PC-3 (cell line): Measurements from ENCODE around the gene BAZ2A.

Experiments used
- EZH2phosphoT487 ChIP-seq: fragments of 300-600 bp; sonication (generic); IDR thresholded peaks from 2 replicates; pipeline ENCODE4 v1.6.1; 2018; ENCODE audit warnings: mild to moderate bottlenecking, antibody characterized with exemption, low read length, borderline replicate concordance
- TF ChIP-seq, protein P1 (sequence below): fragments of 300-600 bp; sonication (generic); conservative IDR thresholded peaks from 2 replicates; pipeline ENCODE4 v1.5.1; 2017; ENCODE audit warnings: antibody characterized with exemption, low read depth, mild to moderate bottlenecking, low read length

DNA sequence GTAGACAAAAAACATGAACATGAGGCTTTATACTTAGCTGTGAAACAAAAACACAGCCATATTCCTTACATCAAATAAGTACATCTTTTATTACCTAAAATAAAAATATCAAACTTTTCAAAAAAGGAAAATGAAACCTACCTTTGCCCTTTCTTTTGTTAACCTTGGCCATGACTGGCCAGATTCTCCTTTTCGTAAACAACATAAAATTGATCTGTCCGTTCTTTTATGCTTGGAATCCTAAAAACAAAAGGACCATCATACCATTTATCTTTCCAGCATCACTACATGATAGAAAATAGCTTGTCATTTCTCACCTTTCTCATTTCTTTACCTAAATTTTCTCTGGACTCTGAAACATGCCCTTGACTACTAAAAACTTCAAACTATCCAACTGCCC lies 41.5 kb upstream of the BAZ2A start:
- TF ChIP-seq, protein P1, sequence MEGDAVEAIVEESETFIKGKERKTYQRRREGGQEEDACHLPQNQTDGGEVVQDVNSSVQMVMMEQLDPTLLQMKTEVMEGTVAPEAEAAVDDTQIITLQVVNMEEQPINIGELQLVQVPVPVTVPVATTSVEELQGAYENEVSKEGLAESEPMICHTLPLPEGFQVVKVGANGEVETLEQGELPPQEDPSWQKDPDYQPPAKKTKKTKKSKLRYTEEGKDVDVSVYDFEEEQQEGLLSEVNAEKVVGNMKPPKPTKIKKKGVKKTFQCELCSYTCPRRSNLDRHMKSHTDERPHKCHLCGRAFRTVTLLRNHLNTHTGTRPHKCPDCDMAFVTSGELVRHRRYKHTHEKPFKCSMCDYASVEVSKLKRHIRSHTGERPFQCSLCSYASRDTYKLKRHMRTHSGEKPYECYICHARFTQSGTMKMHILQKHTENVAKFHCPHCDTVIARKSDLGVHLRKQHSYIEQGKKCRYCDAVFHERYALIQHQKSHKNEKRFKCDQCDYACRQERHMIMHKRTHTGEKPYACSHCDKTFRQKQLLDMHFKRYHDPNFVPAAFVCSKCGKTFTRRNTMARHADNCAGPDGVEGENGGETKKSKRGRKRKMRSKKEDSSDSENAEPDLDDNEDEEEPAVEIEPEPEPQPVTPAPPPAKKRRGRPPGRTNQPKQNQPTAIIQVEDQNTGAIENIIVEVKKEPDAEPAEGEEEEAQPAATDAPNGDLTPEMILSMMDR, result no peak
- no peak for TF ChIP-seq EZH2phosphoT487
